ENCODE measurements around the gene GZMH.

GRCh38 chr14:24639905-24640304, 30.4 kb upstream of the GZMH start:
- TF ChIP-seq CTCF (conservative IDR thresholded peaks at IDR 0.05) = no peak
- TF ChIP-seq EZH2 (IDR thresholded peaks at IDR 0.05; ENCODE audit: low read depth) = no peak
